ENCODE measurements around the gene ASIC2. TPM values are rescaled to one million over a fixed set of nuclear protein-coding genes. Genes with fewer than 3 reads are reported as not detected.

The ASIC2 gene
- total RNA-seq, 2 donors from 2014 or later: 0.48 to 1.3 TPM

GRCh38 chr17:33099906-33100305, 193.2 kb downstream of the ASIC2 start:
- TF ChIP-seq, protein P1, sequence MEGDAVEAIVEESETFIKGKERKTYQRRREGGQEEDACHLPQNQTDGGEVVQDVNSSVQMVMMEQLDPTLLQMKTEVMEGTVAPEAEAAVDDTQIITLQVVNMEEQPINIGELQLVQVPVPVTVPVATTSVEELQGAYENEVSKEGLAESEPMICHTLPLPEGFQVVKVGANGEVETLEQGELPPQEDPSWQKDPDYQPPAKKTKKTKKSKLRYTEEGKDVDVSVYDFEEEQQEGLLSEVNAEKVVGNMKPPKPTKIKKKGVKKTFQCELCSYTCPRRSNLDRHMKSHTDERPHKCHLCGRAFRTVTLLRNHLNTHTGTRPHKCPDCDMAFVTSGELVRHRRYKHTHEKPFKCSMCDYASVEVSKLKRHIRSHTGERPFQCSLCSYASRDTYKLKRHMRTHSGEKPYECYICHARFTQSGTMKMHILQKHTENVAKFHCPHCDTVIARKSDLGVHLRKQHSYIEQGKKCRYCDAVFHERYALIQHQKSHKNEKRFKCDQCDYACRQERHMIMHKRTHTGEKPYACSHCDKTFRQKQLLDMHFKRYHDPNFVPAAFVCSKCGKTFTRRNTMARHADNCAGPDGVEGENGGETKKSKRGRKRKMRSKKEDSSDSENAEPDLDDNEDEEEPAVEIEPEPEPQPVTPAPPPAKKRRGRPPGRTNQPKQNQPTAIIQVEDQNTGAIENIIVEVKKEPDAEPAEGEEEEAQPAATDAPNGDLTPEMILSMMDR (IDR thresholded peaks at IDR 0.05): no peak
- Histone ChIP-seq H3K9me3 (no peaks in the 10 kb centered on the region), H3K27ac (no peak overlapping the region), H3K27me3 (no peaks in the 10 kb centered on the region), H3K36me3 (no peaks in the 10 kb centered on the region), H3K4me1 (no peaks in the 10 kb centered on the region), H3K4me3 (no peak overlapping the region), H3K9ac (ENCODE audit: low read depth in 2 of 2, low read length in 2 of 2) (no peak overlapping the region)
- DNase-seq: no peak
- intact Hi-C loops (cut with DNase I): no loop called here

DNA sequence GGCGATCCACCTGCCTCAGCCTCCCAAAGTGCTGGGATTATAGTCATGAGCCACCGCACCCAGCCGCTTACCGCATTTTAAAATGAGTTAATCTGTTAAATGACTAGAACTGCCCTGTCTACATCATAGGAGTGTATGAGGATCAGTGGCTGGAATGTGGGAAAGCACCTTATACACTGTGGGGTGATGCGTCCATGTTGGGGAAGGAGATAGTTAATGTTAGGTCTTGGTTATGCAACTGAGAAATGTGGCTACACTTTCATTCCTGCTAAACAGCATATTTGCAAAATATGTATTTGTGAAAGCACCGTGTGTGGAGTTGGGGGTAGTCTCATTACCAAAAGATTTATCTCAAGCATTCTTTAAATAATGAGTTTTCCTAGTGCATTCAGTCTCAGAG, 193.8 kb downstream of the ASIC2 start:
- Histone ChIP-seq H3K4me3 (no peak overlapping the region), H3K36me3 (no peaks in the 10 kb centered on the region), H3K9ac (ENCODE audit: low read depth in 2 of 2, low read length in 2 of 2) (no peak overlapping the region), H3K27ac (no peak overlapping the region), H3K27me3 (no peaks in the 10 kb centered on the region), H3K9me3 (no peaks in the 10 kb centered on the region), H3K4me1 (no peaks in the 10 kb centered on the region)
- DNase-seq: no peak
- intact Hi-C loops (cut with DNase I): no loop called here
- TF ChIP-seq, protein P1 (IDR thresholded peaks at IDR 0.05): no peak

GRCh38 chr17:33097411-33097810, 195.7 kb downstream of the ASIC2 start:
- TF ChIP-seq, protein P1 (IDR thresholded peaks at IDR 0.05): no peak
- Histone ChIP-seq H3K27ac (no peak overlapping the region), H3K4me1 (no peaks in the 10 kb centered on the region), H3K27me3 (no peaks in the 10 kb centered on the region), H3K9me3 (no peaks in the 10 kb centered on the region), H3K4me3 (no peak overlapping the region), H3K9ac (ENCODE audit: low read depth in 2 of 2, low read length in 2 of 2) (no peak overlapping the region), H3K36me3 (no peaks in the 10 kb centered on the region)
- intact Hi-C loops (cut with DNase I): no loop called here
- no peak for DNase-seq

DNA sequence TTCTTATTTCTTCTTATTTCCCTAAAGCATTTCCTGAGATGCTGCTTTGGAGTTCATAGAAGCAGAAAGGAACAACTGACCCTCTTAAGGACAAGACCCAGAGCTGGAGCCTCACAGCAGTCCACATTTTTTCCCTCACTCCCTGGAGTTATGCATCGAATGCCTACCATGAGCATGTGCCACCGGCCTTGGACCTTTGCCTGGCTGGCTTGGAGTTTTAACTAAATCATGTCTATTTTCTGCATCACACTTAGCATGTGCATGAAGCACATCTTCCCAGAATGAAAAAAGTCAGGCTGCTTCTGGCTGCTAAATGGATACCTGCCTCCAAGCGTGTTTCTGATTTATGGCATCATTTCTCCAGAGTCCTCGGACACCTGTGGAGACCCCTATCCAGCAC, 196.9 kb downstream of the ASIC2 start:
- Histone ChIP-seq H3K4me1 (no peaks in the 10 kb centered on the region), H3K27ac (no peak overlapping the region), H3K9ac (ENCODE audit: low read depth in 2 of 2, low read length in 2 of 2) (no peak overlapping the region), H3K27me3 (no peaks in the 10 kb centered on the region), H3K4me3 (no peak overlapping the region), H3K36me3 (no peaks in the 10 kb centered on the region), H3K9me3 (no peaks in the 10 kb centered on the region)
- TF ChIP-seq, protein P1 (IDR thresholded peaks at IDR 0.05): no peak
- intact Hi-C loops (cut with DNase I): no loop called here
- no peak for DNase-seq

GRCh38 chr17:33091271-33091670, 201.8 kb downstream of the ASIC2 start:
- Histone ChIP-seq H3K36me3 (no peaks in the 10 kb centered on the region), H3K27ac (no peak overlapping the region), H3K4me3 (no peak overlapping the region), H3K27me3 (no peaks in the 10 kb centered on the region), H3K9ac (ENCODE audit: low read depth in 2 of 2, low read length in 2 of 2) (no peak overlapping the region), H3K9me3 (no peaks in the 10 kb centered on the region), H3K4me1 (no peaks in the 10 kb centered on the region)
- TF ChIP-seq, protein P1 (IDR thresholded peaks at IDR 0.05): no peak
- intact Hi-C loops (cut with DNase I): no loop called here
- no peak for DNase-seq

GRCh38 chr17:33090806-33091205, 202.3 kb downstream of the ASIC2 start:
- TF ChIP-seq, protein P1 (IDR thresholded peaks at IDR 0.05): no peak
- Histone ChIP-seq H3K36me3 (no peaks in the 10 kb centered on the region), H3K4me1 (no peaks in the 10 kb centered on the region), H3K27ac (no peak overlapping the region), H3K9me3 (no peaks in the 10 kb centered on the region), H3K9ac (ENCODE audit: low read depth in 2 of 2, low read length in 2 of 2) (no peak overlapping the region), H3K27me3 (no peaks in the 10 kb centered on the region), H3K4me3 (no peak overlapping the region)
- DNase-seq: no peak
- intact Hi-C loops (cut with DNase I): no loop called here
